ENCODE data around the gene COL2A1. TPM values are rescaled to one million over a fixed set of nuclear protein-coding genes. Genes with fewer than 3 reads are reported as not detected.
"Not testable (repeated sequence)": the region's sequence is repeated elsewhere in the genome, so short reads cannot be mapped to it uniquely, and the experiment has no call there.

Gene COL2A1
- total RNA-seq, 2 experiments from 2014 or later, result not detected

- CTCF ChIA-PET, result interaction anchor here (1.2 kb wide), 1 partner anchor 8 kb away, joined by 3 read pairs; no protein-coding TSS in a partner anchor
- POLR2A ChIA-PET, result not testable (repeated sequence)
These were observed 46.6 kb downstream of the COL2A1 start for GRCh38 chr12:47957671-47958070.

GRCh38 chr12:47955059-47955458 lies 49.2 kb downstream of the COL2A1 start:
- ChIA-PET POLR2A (no interaction called here), CTCF (no interaction called here)

GRCh38 chr12:47954467-47955045 lies 49.7 kb downstream of the COL2A1 start:
- ChIA-PET POLR2A (no interaction called here), CTCF (interaction anchor here (0.6 kb wide), 1 partner anchor 44 kb away, joined by 3 read pairs; no protein-coding TSS in a partner anchor)

GRCh38 chr12:47954058-47954457 lies 50.2 kb downstream of the COL2A1 start:
- ChIA-PET CTCF (interaction anchor here (0.6 kb wide), 1 partner anchor 43 kb away, joined by 3 read pairs; no protein-coding TSS in a partner anchor), POLR2A (no interaction called here)

- ChIA-PET CTCF (interaction anchor here (1.6 to 4.0 kb wide), 2 partner anchors 46 to 81 kb away, joined by 6 to 20 read pairs; partner anchors contain the start of gene VDR), POLR2A (no interaction called here)
These were observed 53.3 kb downstream of the COL2A1 start for GRCh38 chr12:47950856-47951468.

- ChIA-PET POLR2A (no interaction called here), CTCF (interaction anchor here (0.6 to 4.0 kb wide), 15 partner anchors 9 to 215 kb away, joined by 3 to 20 read pairs (median 3); partner anchors contain the start of gene VDR)
These were observed 54.6 kb downstream of the COL2A1 start for GRCh38 chr12:47949441-47950341.

GRCh38 chr12:47947341-47947740 lies 56.9 kb downstream of the COL2A1 start:
- POLR2A ChIA-PET, result no interaction called here
- CTCF ChIA-PET, result interaction anchor here (0.6 to 4.0 kb wide), 3 partner anchors 23 to 82 kb away, joined by 3 to 20 read pairs (median 3); partner anchors contain the start of gene VDR

- ChIA-PET CTCF (interaction anchor here (0.6 to 4.0 kb wide), 3 partner anchors 23 to 81 kb away, joined by 3 to 20 read pairs (median 3); partner anchors contain the start of gene VDR), POLR2A (no interaction called here)
These were observed 57.6 kb downstream of the COL2A1 start for GRCh38 chr12:47946413-47947323.

GRCh38 chr12:47945341-47945728 lies 58.9 kb downstream of the COL2A1 start:
- CTCF ChIA-PET, result no interaction called here

GRCh38 chr12:47944685-47945340 lies 59.5 kb downstream of the COL2A1 start:
- CTCF ChIA-PET, result no interaction called here

More at GRCh38 chr12:47945341-47945728, 58.9 kb downstream of the COL2A1 start:
- POLR2A ChIA-PET, result no interaction called here

GRCh38 chr12:47943623-47944340 lies 60.5 kb downstream of the COL2A1 start:
- POLR2A ChIA-PET, result no interaction called here
- CTCF ChIA-PET, result no interaction called here

More at GRCh38 chr12:47944685-47945340, 59.5 kb downstream of the COL2A1 start:
- POLR2A ChIA-PET, result no interaction called here

- ChIA-PET CTCF (no interaction called here), POLR2A (no interaction called here)
These were observed 61.6 kb downstream of the COL2A1 start for GRCh38 chr12:47942614-47943225.

GRCh38 chr12:47941871-47942613 lies 62.2 kb downstream of the COL2A1 start:
- ChIA-PET POLR2A (no interaction called here), CTCF (no interaction called here)

- ChIA-PET CTCF (no interaction called here), POLR2A (no interaction called here)
These were observed 62.8 kb downstream of the COL2A1 start for GRCh38 chr12:47941475-47941780.

- CTCF ChIA-PET, result no interaction called here
- POLR2A ChIA-PET, result no interaction called here
These were observed 63.4 kb downstream of the COL2A1 start for GRCh38 chr12:47940773-47941474.

- ChIA-PET POLR2A (no interaction called here), CTCF (interaction anchor here (0.9 to 1.4 kb wide), 2 partner anchors 11 to 36 kb away, joined by 3 read pairs; no protein-coding TSS in a partner anchor)
These were observed 65.2 kb downstream of the COL2A1 start for GRCh38 chr12:47939009-47939601.
